K562 (cell line): ENCODE data around the gene SMIM22. TPM values are rescaled to one million over a fixed set of nuclear protein-coding genes. Genes with fewer than 3 reads are reported as not detected.

ENCODE experiments used
- ATAC-seq: fragments of 200-7000 bp; cut with Tn5 transposase; 3 replicates; pipeline ENCODE4 v1.9.1; 2020; ENCODE audit warnings: moderate library complexity
- BruUV-seq: library from RNA; stranded (reverse); fragments of 400-500 nt; replicated peaks from 2 replicates; lab custom pipeline; 2021; lab: Mats Ljungman, UMichigan
- CTCF ChIA-PET: fragments of 300-600 bp; formaldehyde crosslinking; extraction: SDS; loops from one replicate; lab custom pipeline; 2021; ENCODE audit warnings: low intra/inter-chr PET ratio; lab: Yijun Ruan, JAX
- POLR2A ChIA-PET: fragments of 300-600, 350-650 bp; sonication (Branson Sonifier 250); formaldehyde crosslinking; extraction: SDS; loops from one replicate; lab custom pipeline; 2021; ENCODE audit warnings: antibody characterized with exemption, inconsistent platforms; lab: Yijun Ruan, JAX
- DNase-seq, 4 experiments: peaks; one replicate each; pipeline versions ENCODE4 v3.0.0 to v3.0.0-alpha.2; 2011 to 2018; ENCODE audit warnings: low spot score in 3 of 4, mixed read lengths in 3 of 4; ENCODE audit errors: extremely low read depth in 1 of 4
- FAIRE-seq: peaks from 2 replicates; lab custom pipeline; 2011; peaks lifted over from hg19 to GRCh38; lab: Jason Lieb, UNC
- H2AFZ ChIP-seq: 2 replicates; pipeline ENCODE4 v1.6.0; 2011; ENCODE audit warnings: low read depth, low read length, control low read depth, inconsistent platforms
- H3K27ac ChIP-seq: fragments of 200-600 bp; 3 replicates; pipeline ENCODE4 v1.8.0; 2011; ENCODE audit warnings: low read depth, mild to moderate bottlenecking, control low read depth, inconsistent platforms, low read length, moderate library complexity, mixed read lengths; ENCODE audit errors: extremely low read depth
- H3K27me3 ChIP-seq, 2 experiments: fragments of 300-600 bp in 1 of 2; 2 replicates in 1 of 2; 3 replicates in 1 of 2; pipeline versions ENCODE4 v1.6.0 to v1.8.0; 2011; ENCODE audit warnings: inconsistent platforms in 2 of 2, low read length in 2 of 2, mild to moderate bottlenecking in 1 of 2, mixed read lengths in 1 of 2, moderate library complexity in 1 of 2; ENCODE audit not compliant: control insufficient read depth in 2 of 2, insufficient read depth in 2 of 2
- H3K36me3 ChIP-seq: fragments of 300-600 bp; 3 replicates; pipeline ENCODE4 v1.8.0; 2011; ENCODE audit warnings: mild to moderate bottlenecking, low read length, inconsistent platforms; ENCODE audit not compliant: control insufficient read depth, insufficient read depth
- H3K4me1 ChIP-seq, 2 experiments: fragments of 200-600 bp in 1 of 2; replicated peaks in 1 of 2; 2 replicates in 1 of 2; 3 replicates in 1 of 2; pipeline versions ENCODE4 v1.5.1 to v1.8.0; 2011; ENCODE audit warnings: inconsistent platforms in 2 of 2, low read length in 2 of 2, mild to moderate bottlenecking in 1 of 2, mixed read lengths in 1 of 2, moderate library complexity in 1 of 2; ENCODE audit not compliant: control insufficient read depth in 2 of 2, insufficient read depth in 2 of 2
- H3K4me2 ChIP-seq: 2 replicates; pipeline ENCODE4 v1.6.1; 2011; ENCODE audit warnings: low read length, control low read depth, inconsistent platforms, mixed read lengths; ENCODE audit not compliant: insufficient read depth
- H3K4me3 ChIP-seq: fragments of 200-600 bp; sonication (generic), shearing (Covaris generic); 2 replicates; pipeline ENCODE4 v1.5.1; 2016; ENCODE audit warnings: control low read depth, inconsistent platforms
- H3K79me2 ChIP-seq: fragments of 200-600 bp; 3 replicates; pipeline ENCODE4 v1.8.0; 2011; ENCODE audit warnings: low read length, inconsistent platforms; ENCODE audit not compliant: control insufficient read depth, insufficient read depth
- H3K9ac ChIP-seq, 2 experiments: 2 replicates each; pipeline versions ENCODE4 v1.6.0 to v1.6.1; 2011; ENCODE audit warnings: low read depth in 2 of 2, low read length in 2 of 2, control low read depth in 1 of 2, inconsistent platforms in 1 of 2, mild to moderate bottlenecking in 1 of 2, mixed read lengths in 1 of 2; ENCODE audit not compliant: insufficient read depth in 1 of 2
- H3K9me1 ChIP-seq: one replicate; pipeline ENCODE4 v1.6.0; 2011; ENCODE audit warnings: inconsistent platforms, mild to moderate bottlenecking, low read length, moderate library complexity; ENCODE audit not compliant: control insufficient read depth, insufficient read depth
- H3K9me3 ChIP-seq: replicated peaks from 2 replicates; pipeline ENCODE4 v1.5.1; 2011; ENCODE audit warnings: low read depth, low read length, inconsistent platforms; ENCODE audit not compliant: control insufficient read depth, insufficient read depth
- H4K20me1 ChIP-seq: replicated peaks from 2 replicates; pipeline ENCODE4 v1.6.1; 2011; ENCODE audit warnings: low read length, inconsistent platforms, mixed read lengths; ENCODE audit not compliant: control insufficient read depth, insufficient read depth
- WGBS: fragments of 100-300 bp; shearing (Covaris generic); methylation state at CpG from one replicate; pipeline ENCODE4 v1.1.6; 2016; ENCODE audit warnings: low coverage, mixed read lengths; ENCODE audit not compliant: insufficient coverage; ENCODE audit errors: missing lambda C conversion rate; 5-methylcytosine and 5-hydroxymethylcytosine counted together
- in situ Hi-C: fragments of 300-500 bp; cut with MboI; formaldehyde crosslinking; loops from 4 replicates; pipeline ENCODE4 v1.15.0; 2018; ENCODE audit warnings: inconsistent platforms, mixed read lengths
- intact Hi-C: fragments of 100-400 bp; cut with micrococcal nuclease; formaldehyde crosslinking; loops from 2 replicates; pipeline ENCODE4 v1.14.2; 2022
- polyA plus RNA-seq, 8 experiments: library from polyadenylated mRNA; depleted of rRNA in 4 of 8; stranded (reverse) in 5 of 8; unstranded in 3 of 8; fragments of >200 nt; fragmentation: Nextera tagmentation in 2 of 8; fragmentation: Illumina TruSeq in 1 of 8; extraction: Ambion mirVana in 2 of 8; extraction: Trizol in 1 of 8; gene quantifications; 2 replicates each; pipeline versions ENCODE4 v1.2.1 to v1.2.3, GENCODE V29; 2011 to 2014; ENCODE audit warnings: inconsistent platforms in 1 of 8, missing spikeins in 1 of 8
- total RNA-seq, 7 experiments: library from RNA; depleted of rRNA in 6 of 7; stranded (reverse); fragments of >200 nt in 6 of 7; fragmentation: Illumina TruSeq in 2 of 7; extraction: Trizol in 2 of 7; gene quantifications; 2 replicates each; pipeline versions ENCODE4 v1.2.1 to v1.2.3, GENCODE V29; 2011 to 2021; ENCODE audit warnings: low replicate concordance in 1 of 7
- TF ChIP-seq, protein P1 (sequence below), 3 experiments: fragments of 200-800 bp in 1 of 3; sonication (Bioruptor generic) in 1 of 3; sonication (generic) in 1 of 3; formaldehyde crosslinking in 1 of 3; IDR thresholded peaks; 2 replicates each; pipeline versions ENCODE4 v1.6.1 to v1.8.0; 2016 to 2022; ENCODE audit warnings: mild to moderate bottlenecking in 2 of 3, missing compliant biosample characterization in 2 of 3, missing genetic modification characterization in 2 of 3, missing genetic modification reagents in 1 of 3
- TF ChIP-seq, protein P2 (sequence below): fragments of 250-450 bp; sonication (Bioruptor Pico); IDR thresholded peaks from 2 replicates; pipeline ENCODE4 v1.6.1; 2021; ENCODE audit warnings: mild to moderate bottlenecking

SMIM22 gene
- total and polyA plus RNA-seq, 9 of the 15 experiments (the other 6 are each of a cell fraction or from before 2014, with no cell fraction given): not detected

DNA sequence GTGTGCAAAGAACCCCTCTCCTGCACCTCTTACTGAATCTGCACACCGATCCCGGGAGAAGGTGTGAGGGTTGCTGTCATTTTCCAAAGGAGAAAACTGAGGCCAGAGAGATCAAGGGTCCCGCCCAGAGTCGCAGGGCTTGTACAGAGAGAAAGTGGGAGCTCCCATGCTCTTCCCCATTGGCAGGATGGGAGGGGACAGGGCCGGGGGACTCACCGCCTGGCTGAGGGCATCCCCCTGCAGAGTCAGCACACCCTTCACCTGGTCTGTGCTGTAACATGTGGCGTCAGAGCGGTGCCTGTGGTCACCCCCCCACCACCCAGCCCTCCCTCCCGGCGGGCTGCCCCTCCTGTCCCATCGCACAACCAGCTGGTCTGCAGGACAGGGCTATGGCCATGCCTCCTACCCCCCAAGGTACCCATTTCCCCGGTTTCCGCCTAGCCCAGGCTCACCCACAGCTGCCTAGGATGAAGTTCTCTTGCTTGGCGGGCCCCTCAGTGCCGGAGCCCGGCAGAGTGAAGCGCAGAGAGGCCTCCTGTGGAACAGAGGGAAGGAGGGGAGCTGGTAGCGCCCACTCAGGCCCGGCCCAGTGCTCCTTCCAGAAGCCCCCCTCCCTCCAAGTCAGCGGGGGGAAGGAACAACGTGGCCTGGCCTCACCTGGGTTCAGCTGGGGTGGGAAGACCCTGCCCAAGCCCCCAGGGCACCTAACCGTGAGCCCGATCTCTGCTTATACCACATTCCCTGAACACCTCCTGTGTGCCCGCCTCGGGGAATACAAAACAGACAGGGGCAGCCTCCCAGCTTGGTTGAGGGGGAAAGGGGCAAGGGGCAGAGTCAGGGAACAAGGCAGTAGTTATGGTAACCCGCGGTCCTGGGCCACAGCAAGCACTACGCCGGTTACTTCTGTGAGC is 6.1 kb downstream of the SMIM22 start:
- in situ Hi-C loops: no loop called here
- intact Hi-C loops: loop anchor here (5.0 kb wide), 1 partner anchor 84 kb away; no protein-coding TSS in a partner anchor
- Histone ChIP-seq H3K9me3 (no peaks in the 10 kb centered on the region), H3K36me3 (peaks cover 36% of the 10 kb centered on the region; the same call in 2 of the 3 replicates), H3K27ac (peak overlapping the region; percentile 78), H3K9ac (peak overlapping the region; percentile 67 to 89), H3K9me1 (no peaks in the 10 kb centered on the region)
- no peak for DNase-seq
- 52% methylated on average over 21 of the region's 29 CpGs for WGBS
- CTCF ChIA-PET: no interaction called here
- POLR2A ChIA-PET: interaction anchor here (0.6 to 1.8 kb wide), 3 partner anchors 14 to 34 kb away, joined by 3 to 4 read pairs (median 4); partner anchors contain the start of gene ZNF500
- TF ChIP-seq, protein P1, sequence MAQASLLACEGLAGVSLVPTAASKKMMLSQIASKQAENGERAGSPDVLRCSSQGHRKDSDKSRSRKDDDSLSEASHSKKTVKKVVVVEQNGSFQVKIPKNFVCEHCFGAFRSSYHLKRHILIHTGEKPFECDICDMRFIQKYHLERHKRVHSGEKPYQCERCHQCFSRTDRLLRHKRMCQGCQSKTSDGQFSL (CRISPR knock-in tag; IDR thresholded peaks at IDR 0.05): 0 out of 2 replicates have a peak, but pooled peaks have one; percentile 55
- TF ChIP-seq, protein P1 (tag; IDR thresholded peaks at IDR 0.05): no peak
- TF ChIP-seq, protein P2, sequence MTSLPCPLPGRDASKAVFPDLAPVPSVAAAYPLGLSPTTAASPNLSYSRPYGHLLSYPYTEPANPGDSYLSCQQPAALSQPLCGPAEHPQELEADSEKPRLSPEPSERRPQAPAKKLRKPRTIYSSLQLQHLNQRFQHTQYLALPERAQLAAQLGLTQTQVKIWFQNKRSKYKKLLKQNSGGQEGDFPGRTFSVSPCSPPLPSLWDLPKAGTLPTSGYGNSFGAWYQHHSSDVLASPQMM (CRISPR knock-in tag): no peak
- TF ChIP-seq, all 486 proteins: peak for 1
- Histone ChIP-seq H4K20me1 (no peaks in the 10 kb centered on the region; the same call in 1 of the 2 replicates), H3K27me3 (no peaks in the 10 kb centered on the region), H3K4me2 (peak overlapping the region; percentile 79), H3K79me2 (peaks cover 6% of the 10 kb centered on the region; the same call in 2 of the 3 replicates), H3K4me1 (peaks cover 35 to 72% of the 10 kb centered on the region in 2 experiments), H3K4me3 (peak overlapping the region; percentile 89), H2AFZ (peak overlapping the region; percentile 91)
- no TSS peak for BruUV-seq
- ATAC-seq (no peak), FAIRE-seq (no peak)
